Sigmoid colon (tissue), 7 donors: Measurements from ENCODE around the gene KCNAB1. TPM values are rescaled to one million over a fixed set of nuclear protein-coding genes. Genes with fewer than 3 reads are reported as not detected.

Experiments
- DNase-seq: peaks from one replicate; pipeline ENCODE4 v3.0.0-alpha.2; 2019
- H3K27ac ChIP-seq, 4 donors: fragments of 200-600 bp; sonication (generic); one replicate each; pipeline ENCODE4 v1.5.1; 2016 to 2019; ENCODE audit warnings: mild to moderate bottlenecking in 1 of 4
- H3K27me3 ChIP-seq, 3 donors: fragments of 200-600 bp; sonication (generic); one replicate each; pipeline ENCODE4 v1.5.1; 2019; ENCODE audit warnings: mild to moderate bottlenecking in 1 of 3
- H3K36me3 ChIP-seq, 4 donors: fragments of 200-600 bp; sonication (generic); one replicate each; pipeline ENCODE4 v1.5.1; 2016 to 2019
- H3K4me1 ChIP-seq, 4 donors: fragments of 200-600 bp; sonication (generic); one replicate each; pipeline ENCODE4 v1.5.1; 2017 to 2019
- H3K4me3 ChIP-seq, 4 donors: fragments of 200-600 bp; sonication (generic); one replicate each; pipeline ENCODE4 v1.5.1; 2017 to 2019; ENCODE audit warnings: mild to moderate bottlenecking in 2 of 4, moderate library complexity in 1 of 4
- H3K9me3 ChIP-seq, 4 donors: fragments of 200-600 bp in 3 of 4; sonication (generic) in 3 of 4; one replicate each; pipeline versions ENCODE4 v1.5.1 to v1.6.1; 2013 to 2019
- EP300 ChIP-seq, 4 donors: sonication (generic); formaldehyde crosslinking; IDR thresholded peaks; one replicate each; pipeline ENCODE4 v1.6.1; 2017; ENCODE audit warnings: antibody characterized with exemption in 4 of 4
- POLR2A ChIP-seq, 2 donors: fragments of 450-650 bp; IDR thresholded peaks; one replicate each; pipeline ENCODE4 v1.6.1; 2016; ENCODE audit warnings: antibody characterized with exemption in 2 of 2, mild to moderate bottlenecking in 2 of 2, moderate library complexity in 2 of 2
- POLR2AphosphoS5 ChIP-seq, 4 donors: sonication (generic); formaldehyde crosslinking; IDR thresholded peaks; one replicate each; pipeline ENCODE4 v1.6.1; 2017; ENCODE audit warnings: antibody characterized with exemption in 4 of 4
- WGBS, 2 donors: extraction: QIAGEN DNeasy Blood & Tissue Kit; methylation state at CpG; one replicate each; pipeline ENCODE4 v1.1.7; 2013; 5-methylcytosine and 5-hydroxymethylcytosine counted together
- intact Hi-C: fragments of 100-400 bp; cut with DNase I; formaldehyde crosslinking; loops from one replicate; pipeline ENCODE4 v1.15.1; 2023
- polyA plus RNA-seq, 3 donors: library from polyadenylated mRNA; stranded (reverse); fragments of 200-250 nt; gene quantifications; one replicate each; pipeline ENCODE4 v1.2.3, GENCODE V29; 2013
- total RNA-seq, 4 donors: library from RNA; depleted of rRNA; stranded (reverse); fragments of >200 nt; gene quantifications; one replicate each; pipeline ENCODE4 v1.1.0, GENCODE V29; 2016
- TF ChIP-seq, protein P1 (sequence below), 4 experiments: fragments of 450-650 bp in 3 of 4; fragments of 200-600 bp in 1 of 4; IDR thresholded peaks; one replicate each; pipeline ENCODE4 v1.5.1; 2016 to 2019; ENCODE audit warnings: antibody characterized with exemption in 4 of 4, mild to moderate bottlenecking in 3 of 4, moderate library complexity in 2 of 4
- donor health status: healthy with polysubstance abuse.
- donor health status: Bipolar disorder and iron deficiency.
- donor health status: healthy.

Gene KCNAB1
- total and polyA plus RNA-seq, 7 donors = 1.2 to 5.0 (median 4.3) TPM; not detected in 2

DNA sequence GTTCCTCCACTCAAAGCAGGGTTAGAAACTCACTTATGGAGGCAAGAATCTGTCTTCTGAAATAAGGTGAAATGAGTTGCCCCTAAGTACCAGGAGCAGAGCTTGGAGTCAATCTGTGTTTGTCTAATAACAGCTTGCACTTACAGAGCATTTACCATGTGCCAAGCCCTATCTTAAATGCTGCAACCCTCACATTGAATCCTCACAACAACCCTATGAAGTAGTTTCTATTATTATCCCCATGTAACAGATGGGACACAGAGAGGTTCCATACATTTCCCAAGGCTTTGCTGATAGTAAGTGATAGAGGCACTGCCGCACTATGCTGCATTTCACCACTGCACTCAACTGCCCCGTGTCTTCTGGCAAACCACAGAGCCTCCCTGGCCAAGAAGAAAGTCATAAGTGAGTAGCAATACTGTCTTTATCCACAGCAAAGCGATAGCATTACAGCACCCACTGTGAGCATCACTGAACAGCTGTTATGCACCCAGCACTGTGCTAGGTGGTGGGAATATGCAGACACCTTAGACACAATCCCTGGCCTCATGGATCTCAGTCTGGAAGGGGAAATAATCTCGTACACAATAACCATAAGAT lies 293.0 kb downstream of the KCNAB1 start:
- no peaks in the 10 kb centered on the region for H3K9me3 ChIP-seq
- peaks cover 0 to 26% (median 10%) of the 10 kb centered on the region in 4 donors for H3K4me1 ChIP-seq
- peak overlapping the region in 1 of 4 donors; percentile 30 for H3K27ac ChIP-seq
- no peaks in the 10 kb centered on the region for H3K36me3 ChIP-seq
- TF ChIP-seq EP300 (IDR thresholded peaks at IDR 0.05) (no peak), POLR2AphosphoS5 (IDR thresholded peaks at IDR 0.05) (no peak), POLR2A (IDR thresholded peaks at IDR 0.05) (no peak)
- TF ChIP-seq, protein P1, sequence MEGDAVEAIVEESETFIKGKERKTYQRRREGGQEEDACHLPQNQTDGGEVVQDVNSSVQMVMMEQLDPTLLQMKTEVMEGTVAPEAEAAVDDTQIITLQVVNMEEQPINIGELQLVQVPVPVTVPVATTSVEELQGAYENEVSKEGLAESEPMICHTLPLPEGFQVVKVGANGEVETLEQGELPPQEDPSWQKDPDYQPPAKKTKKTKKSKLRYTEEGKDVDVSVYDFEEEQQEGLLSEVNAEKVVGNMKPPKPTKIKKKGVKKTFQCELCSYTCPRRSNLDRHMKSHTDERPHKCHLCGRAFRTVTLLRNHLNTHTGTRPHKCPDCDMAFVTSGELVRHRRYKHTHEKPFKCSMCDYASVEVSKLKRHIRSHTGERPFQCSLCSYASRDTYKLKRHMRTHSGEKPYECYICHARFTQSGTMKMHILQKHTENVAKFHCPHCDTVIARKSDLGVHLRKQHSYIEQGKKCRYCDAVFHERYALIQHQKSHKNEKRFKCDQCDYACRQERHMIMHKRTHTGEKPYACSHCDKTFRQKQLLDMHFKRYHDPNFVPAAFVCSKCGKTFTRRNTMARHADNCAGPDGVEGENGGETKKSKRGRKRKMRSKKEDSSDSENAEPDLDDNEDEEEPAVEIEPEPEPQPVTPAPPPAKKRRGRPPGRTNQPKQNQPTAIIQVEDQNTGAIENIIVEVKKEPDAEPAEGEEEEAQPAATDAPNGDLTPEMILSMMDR (IDR thresholded peaks at IDR 0.05) = no peak
- H3K4me3 ChIP-seq = no peak overlapping the region
- H3K27me3 ChIP-seq = no peaks in the 10 kb centered on the region
- DNase-seq = no peak
- WGBS, 2 donors = 83 to 87% methylated on average over 4 of the region's 4 CpGs
- intact Hi-C loops = no loop called here

DNA sequence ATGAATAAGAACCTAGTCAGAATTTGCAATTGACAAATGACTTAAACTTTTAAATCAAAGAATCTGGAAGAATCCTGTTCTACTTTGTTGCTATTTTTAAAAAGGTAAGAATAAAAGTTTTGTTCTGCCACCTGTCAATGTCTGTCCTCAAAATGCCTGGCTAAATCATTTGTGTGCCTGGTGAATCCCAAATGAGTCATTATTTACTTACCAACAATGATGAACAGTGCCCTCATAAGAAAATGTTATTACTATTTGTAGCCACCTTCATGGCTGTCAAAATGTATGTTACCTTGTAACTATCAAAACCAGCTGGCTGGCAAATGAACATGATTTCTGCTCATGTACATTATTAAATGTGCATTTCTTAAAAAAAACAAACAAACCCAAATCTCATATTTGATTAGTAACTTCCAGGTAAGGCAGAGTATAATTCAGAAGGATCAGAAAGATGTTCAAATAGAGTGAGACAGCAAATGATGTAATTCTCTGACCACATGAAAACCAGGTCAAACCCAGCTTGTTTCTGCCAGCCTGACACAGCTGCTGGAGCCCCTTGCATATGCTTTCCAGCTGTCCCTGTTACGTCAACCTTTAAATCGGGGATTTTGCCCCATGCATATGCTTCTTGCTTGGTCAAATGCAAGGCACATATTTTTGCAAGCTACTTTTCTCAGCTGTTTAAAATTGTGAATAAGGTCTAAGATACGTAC lies 296.6 kb downstream of the KCNAB1 start:
- intact Hi-C loops = no loop called here
- no peak for TF ChIP-seq POLR2A (IDR thresholded peaks at IDR 0.05)
- TF ChIP-seq, protein P1 (IDR thresholded peaks at IDR 0.05) = no peak
- TF ChIP-seq EP300 (IDR thresholded peaks at IDR 0.05) = no peak
- no peak for TF ChIP-seq POLR2AphosphoS5 (IDR thresholded peaks at IDR 0.05)
- WGBS, 2 donors = 85 to 87% methylated on average over 3 of the region's 3 CpGs

DNA sequence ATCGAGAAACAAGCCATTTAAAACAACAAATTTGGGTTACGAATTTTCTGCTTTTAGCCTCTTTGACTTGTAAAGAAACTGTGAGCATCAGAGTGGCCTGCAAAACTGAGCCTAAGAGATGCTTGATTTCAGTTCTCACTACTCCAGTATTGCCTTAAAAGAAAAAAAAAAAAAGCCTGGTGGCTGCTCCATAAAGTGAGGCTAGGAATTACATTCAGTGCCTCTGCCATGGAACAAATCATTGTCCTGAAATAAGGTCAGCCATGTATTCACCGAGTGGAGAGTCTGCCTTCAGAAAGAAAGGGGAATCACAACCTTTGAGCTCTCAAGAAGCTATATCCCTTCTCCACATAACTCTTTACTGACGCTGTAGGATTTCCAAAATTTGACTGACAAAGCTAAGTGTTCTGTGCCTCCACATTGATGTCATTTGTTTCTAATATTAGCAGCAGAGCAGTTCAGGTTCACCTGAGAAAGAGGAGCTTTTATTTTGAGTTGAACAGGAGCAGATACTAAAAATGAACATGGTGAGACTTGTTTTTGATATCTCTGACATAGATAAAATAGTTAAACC lies 297.3 kb downstream of the KCNAB1 start:
- TF ChIP-seq POLR2A (IDR thresholded peaks at IDR 0.05) (no peak), EP300 (IDR thresholded peaks at IDR 0.05) (no peak), POLR2AphosphoS5 (IDR thresholded peaks at IDR 0.05) (no peak)
- TF ChIP-seq, protein P1 (IDR thresholded peaks at IDR 0.05) = no peak
- H3K9me3 ChIP-seq = no peaks in the 10 kb centered on the region
- no peaks in the 10 kb centered on the region for H3K27me3 ChIP-seq
- H3K4me3 ChIP-seq = no peak overlapping the region
- H3K27ac ChIP-seq = no peak overlapping the region
- no peaks in the 10 kb centered on the region for H3K36me3 ChIP-seq
- DNase-seq = no peak
- intact Hi-C loops = no loop called here
- H3K4me1 ChIP-seq = peaks cover 0 to 26% (median 10%) of the 10 kb centered on the region in 4 donors
- 81 to 85% methylated on average over 4 of the region's 4 CpGs for WGBS, 2 donors

More for the DNA sequence above, 296.6 kb downstream of the KCNAB1 start:
- H3K36me3 ChIP-seq = no peaks in the 10 kb centered on the region
- peaks cover 0 to 26% (median 10%) of the 10 kb centered on the region in 4 donors for H3K4me1 ChIP-seq
- no peak for DNase-seq
- H3K27ac ChIP-seq = no peak overlapping the region
- no peak overlapping the region for H3K4me3 ChIP-seq
- no peaks in the 10 kb centered on the region for H3K9me3 ChIP-seq
- no peaks in the 10 kb centered on the region for H3K27me3 ChIP-seq

DNA sequence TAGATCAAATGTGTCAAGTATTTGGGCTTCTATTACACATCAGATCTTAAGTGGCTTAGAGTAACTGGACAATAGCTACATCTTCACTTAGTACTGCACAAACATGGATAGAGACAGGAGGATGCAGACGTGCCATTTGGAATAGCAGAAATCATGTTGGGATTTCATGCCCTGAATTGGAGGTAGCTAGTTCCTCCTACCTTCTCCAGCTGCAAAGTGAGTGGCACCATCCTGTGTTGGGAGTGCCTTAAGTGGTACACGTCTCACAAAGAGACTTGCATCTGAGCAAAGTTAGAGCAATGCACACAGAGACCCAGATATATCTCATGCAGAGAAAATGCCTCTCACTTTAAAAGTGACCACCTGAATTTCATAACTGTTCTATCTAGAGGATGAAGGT lies 298.1 kb downstream of the KCNAB1 start:
- H3K4me1 ChIP-seq = peaks cover 0 to 20% (median 9%) of the 10 kb centered on the region in 4 donors
- TF ChIP-seq POLR2AphosphoS5 (IDR thresholded peaks at IDR 0.05) (no peak), POLR2A (IDR thresholded peaks at IDR 0.05) (no peak), EP300 (IDR thresholded peaks at IDR 0.05) (no peak)
- TF ChIP-seq, protein P1 (IDR thresholded peaks at IDR 0.05) = no peak
- intact Hi-C loops = no loop called here
- H3K4me3 ChIP-seq = no peak overlapping the region
- H3K27ac ChIP-seq = no peak overlapping the region
- 79 to 88% methylated on average over 2 of the region's 2 CpGs for WGBS, 2 donors
- no peak for DNase-seq
- H3K9me3 ChIP-seq = no peaks in the 10 kb centered on the region
- H3K36me3 ChIP-seq = no peaks in the 10 kb centered on the region
- no peaks in the 10 kb centered on the region for H3K27me3 ChIP-seq
